MCF 10A (cell line): Measurements from ENCODE around the gene MRPS5. TPM values are rescaled to one million over a fixed set of nuclear protein-coding genes. Genes with fewer than 3 reads are reported as not detected.

ENCODE experiments used
- BruUV-seq: library from RNA; stranded (reverse); fragments of 400-500 nt; replicated peaks from 2 replicates; lab custom pipeline; 2021; lab: Mats Ljungman, UMichigan
- CTCF ChIA-PET: fragments of 300-600 bp; sonication (Branson Sonifier 250); formaldehyde crosslinking; extraction: SDS; loops from one replicate; lab custom pipeline; 2021; ENCODE audit warnings: antibody characterized with exemption, inconsistent platforms; lab: Yijun Ruan, JAX
- POLR2A ChIA-PET: fragments of 300-600, 350-650 bp; sonication (Branson Sonifier 250); formaldehyde crosslinking; extraction: SDS; loops from one replicate; lab custom pipeline; 2020; ENCODE audit warnings: antibody characterized with exemption, inconsistent platforms; lab: Yijun Ruan, JAX
- DNase-seq: peaks from one replicate; pipeline ENCODE4 v3.0.0-alpha.2; 2018; ENCODE audit not compliant: unreplicated experiment
- H3K27ac Mint-ChIP-seq: one replicate; pipeline ENCODE4 v1.8.0; 2022; ENCODE audit warnings: mild to moderate bottlenecking, low read depth, mixed read lengths; ENCODE audit not compliant: unreplicated experiment
- H3K27me3 Mint-ChIP-seq: one replicate; pipeline ENCODE4 v1.8.0; 2022; ENCODE audit warnings: mixed read lengths; ENCODE audit not compliant: insufficient read depth, unreplicated experiment
- H3K36me3 Mint-ChIP-seq: one replicate; pipeline ENCODE4 v1.8.0; 2022; ENCODE audit warnings: mild to moderate bottlenecking, moderate library complexity, mixed read lengths; ENCODE audit not compliant: insufficient read depth, unreplicated experiment
- H3K4me1 Mint-ChIP-seq: one replicate; pipeline ENCODE4 v1.8.0; 2022; ENCODE audit warnings: mixed read lengths; ENCODE audit not compliant: insufficient read depth, unreplicated experiment
- H3K4me3 Mint-ChIP-seq: one replicate; pipeline ENCODE4 v1.8.0; 2022; ENCODE audit warnings: mild to moderate bottlenecking, moderate library complexity, mixed read lengths; ENCODE audit not compliant: unreplicated experiment
- H3K9me3 Mint-ChIP-seq: one replicate; pipeline ENCODE4 v1.8.0; 2022; ENCODE audit warnings: mixed read lengths; ENCODE audit not compliant: unreplicated experiment
- CTCF ChIP-seq: fragments of 200-600 bp; IDR thresholded peaks from one replicate; pipeline ENCODE4 v1.8.0; 2022; ENCODE audit warnings: antibody characterized with exemption, mild to moderate bottlenecking; ENCODE audit not compliant: unreplicated experiment
- intact Hi-C: fragments of 100-400 bp; cut with micrococcal nuclease; formaldehyde crosslinking; loops from 2 replicates; pipeline ENCODE4 v1.14.1; 2022
- total RNA-seq: library from RNA; stranded (reverse); gene quantifications from 2 replicates; pipeline ENCODE4 v1.2.3, GENCODE V29; 2022

The MRPS5 gene
- total RNA-seq, 1 experiment from 2014 or later: 74.2 TPM

DNA sequence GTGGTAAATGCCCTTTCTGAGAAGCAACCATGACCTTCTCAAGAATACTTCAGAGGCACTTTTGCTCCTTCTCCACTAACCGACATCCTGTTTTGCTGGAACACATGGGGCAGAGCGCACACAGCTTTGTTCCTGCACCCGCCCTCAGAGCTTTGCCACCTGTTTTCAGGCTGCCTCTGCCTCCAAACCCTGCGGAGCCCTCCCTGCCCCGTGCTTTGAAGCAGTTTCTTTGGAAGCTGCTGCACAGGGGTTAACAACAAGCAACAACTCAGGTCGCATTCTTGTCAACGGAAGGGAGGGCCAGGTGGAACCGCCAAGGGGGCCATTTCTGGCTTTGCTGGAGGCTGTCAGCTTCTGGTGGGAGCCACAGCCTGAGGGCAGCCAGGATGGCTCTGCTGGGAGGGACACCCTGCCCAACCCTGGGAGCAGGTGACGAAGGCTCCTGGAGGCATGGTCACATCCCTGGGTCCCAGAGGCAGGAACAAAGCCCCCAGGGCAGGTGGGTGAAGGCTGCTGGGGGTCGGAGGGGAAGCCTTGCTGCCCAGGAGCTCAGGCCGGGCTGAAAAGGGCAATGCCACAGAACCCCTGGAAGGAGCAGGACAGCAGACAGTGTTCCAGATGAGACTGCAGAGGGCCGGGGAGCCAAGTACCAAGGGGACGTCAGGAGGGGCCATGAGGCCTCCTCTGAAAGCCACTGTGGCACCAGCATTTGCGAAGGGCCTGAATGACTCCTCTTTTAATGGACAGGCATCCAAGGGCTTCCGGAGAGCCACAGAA lies 46.8 kb downstream of the MRPS5 start:
- no peak overlapping the region for H3K4me3 Mint-ChIP-seq
- peaks cover 4% of the 10 kb centered on the region for H3K36me3 Mint-ChIP-seq
- H3K27me3 Mint-ChIP-seq: peaks cover 31% of the 10 kb centered on the region
- no peaks in the 10 kb centered on the region for H3K9me3 Mint-ChIP-seq
- ChIA-PET CTCF (interaction anchor here (0.5 to 5.0 kb wide), 11 partner anchors 9 to 51 kb away, joined by 3 to 63 read pairs (median 8); no protein-coding TSS in a partner anchor), POLR2A (no interaction called here)
- BruUV-seq: no TSS peak
- no peaks in the 10 kb centered on the region for H3K4me1 Mint-ChIP-seq
- intact Hi-C loops: no loop called here
- H3K27ac Mint-ChIP-seq: no peak overlapping the region
- DNase-seq: no peak
- no peak for TF ChIP-seq CTCF

GRCh38 chr2:95073856-95074662 lies 47.5 kb downstream of the MRPS5 start:
- H3K9me3 Mint-ChIP-seq: no peaks in the 10 kb centered on the region
- H3K27ac Mint-ChIP-seq: no peak overlapping the region
- no TSS peak for BruUV-seq
- H3K27me3 Mint-ChIP-seq: peaks cover 31% of the 10 kb centered on the region
- DNase-seq: no peak
- intact Hi-C loops: no loop called here
- ChIA-PET CTCF (interaction anchor here (0.5 to 3.7 kb wide), 6 partner anchors 8 to 158 kb away, joined by 3 to 29 read pairs (median 4); no protein-coding TSS in a partner anchor), POLR2A (no interaction called here)
- H3K4me1 Mint-ChIP-seq: no peaks in the 10 kb centered on the region
- peaks cover 4% of the 10 kb centered on the region for H3K36me3 Mint-ChIP-seq
- H3K4me3 Mint-ChIP-seq: no peak overlapping the region
- no peak for TF ChIP-seq CTCF

- BruUV-seq: no TSS peak
- Mint-ChIP-seq H3K36me3 (peaks cover 4% of the 10 kb centered on the region), H3K9me3 (no peaks in the 10 kb centered on the region), H3K4me1 (no peaks in the 10 kb centered on the region), H3K4me3 (no peak overlapping the region), H3K27me3 (peaks cover 39% of the 10 kb centered on the region), H3K27ac (no peak overlapping the region)
- TF ChIP-seq CTCF: no peak
- intact Hi-C loops: no loop called here
- POLR2A ChIA-PET: interaction anchor here (0.6 kb wide), 1 partner anchor 10 kb away, joined by 4 read pairs; no protein-coding TSS in a partner anchor
- DNase-seq: no peak
- CTCF ChIA-PET: interaction anchor here (0.8 to 1.6 kb wide), 3 partner anchors 10 to 51 kb away, joined by 3 to 6 read pairs (median 4); no protein-coding TSS in a partner anchor
These were observed 49.2 kb downstream of the MRPS5 start for GRCh38 chr2:95072424-95072823.

GRCh38 chr2:95071856-95072255 lies 49.8 kb downstream of the MRPS5 start:
- TF ChIP-seq CTCF: no peak
- Mint-ChIP-seq H3K9me3 (no peaks in the 10 kb centered on the region), H3K4me3 (no peak overlapping the region), H3K36me3 (peaks cover 4% of the 10 kb centered on the region), H3K4me1 (no peaks in the 10 kb centered on the region), H3K27ac (no peak overlapping the region), H3K27me3 (peaks cover 39% of the 10 kb centered on the region)
- BruUV-seq: no TSS peak
- CTCF ChIA-PET: interaction anchor here (0.8 to 1.1 kb wide), 3 partner anchors 48 to 114 kb away, joined by 3 to 4 read pairs (median 4); no protein-coding TSS in a partner anchor
- POLR2A ChIA-PET: no interaction called here
- intact Hi-C loops: no loop called here
- no peak for DNase-seq
